KOPT-K1 (cell line): ENCODE measurements around the gene CHCHD3.
A peak's percentile ranks its signal among the peaks of the same experiment; 100 is the strongest.

Source experiments
- H3K27ac ChIP-seq: fragments of 200-600 bp; sonication (generic); 2 replicates; pipeline ENCODE4 v1.5.1; 2016; ENCODE audit warnings: antibody characterized with exemption, mild to moderate bottlenecking, low read depth, low read length; ENCODE audit not compliant: poor library complexity, severe bottlenecking
- H3K36me3 ChIP-seq: fragments of 200-600 bp; sonication (generic); 2 replicates; pipeline ENCODE4 v1.5.1; 2017; ENCODE audit warnings: antibody characterized with exemption, mild to moderate bottlenecking, low read length, moderate library complexity; ENCODE audit not compliant: insufficient read depth
- H3K9me3 ChIP-seq: fragments of 200-600 bp; sonication (generic); 2 replicates; pipeline ENCODE4 v1.5.1; 2017; ENCODE audit warnings: antibody characterized with exemption, low read length, mild to moderate bottlenecking; ENCODE audit not compliant: insufficient read depth, poor library complexity, severe bottlenecking

The CHCHD3 gene

GRCh38 chr7:133102276-133103060, 20.6 kb upstream of the CHCHD3 start:
- H3K9me3 ChIP-seq = no peaks in the 10 kb centered on the region
- H3K27ac ChIP-seq = no peak overlapping the region
- no peaks in the 10 kb centered on the region for H3K36me3 ChIP-seq

- no peaks in the 10 kb centered on the region for H3K36me3 ChIP-seq
- no peaks in the 10 kb centered on the region for H3K9me3 ChIP-seq
- H3K27ac ChIP-seq = no peak overlapping the region
Observed at GRCh38 chr7:133099633-133100286, 17.9 kb upstream of the CHCHD3 start.

DNA sequence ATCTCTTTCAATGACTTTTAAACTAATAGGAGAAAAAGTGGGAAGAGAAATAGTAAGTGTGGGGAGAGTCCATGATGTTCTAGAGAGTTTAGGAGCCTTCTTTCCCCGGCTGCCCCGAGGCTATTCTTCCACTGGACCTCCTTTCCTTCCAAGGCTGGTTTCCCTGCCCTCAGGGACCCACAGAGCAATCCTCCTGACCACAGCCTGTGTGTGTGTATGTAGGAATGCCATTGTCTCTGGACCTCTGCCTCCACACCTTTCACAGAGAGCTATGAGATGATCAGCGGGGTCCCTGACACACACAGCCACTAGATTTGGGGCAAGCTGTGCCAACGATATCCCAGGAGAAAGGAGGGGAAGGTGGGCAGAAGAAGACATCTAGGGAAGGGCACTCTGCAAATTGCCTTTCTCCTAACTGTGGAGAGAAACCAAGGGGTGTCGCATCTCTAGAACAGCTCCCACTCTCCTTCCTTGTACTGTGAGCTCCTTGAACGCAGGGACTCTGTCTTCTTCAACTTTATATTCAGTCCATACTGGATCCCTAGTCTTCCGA, 13.3 kb upstream of the CHCHD3 start:
- Histone ChIP-seq H3K36me3 (no peaks in the 10 kb centered on the region), H3K27ac (no peak overlapping the region), H3K9me3 (no peaks in the 10 kb centered on the region)

DNA sequence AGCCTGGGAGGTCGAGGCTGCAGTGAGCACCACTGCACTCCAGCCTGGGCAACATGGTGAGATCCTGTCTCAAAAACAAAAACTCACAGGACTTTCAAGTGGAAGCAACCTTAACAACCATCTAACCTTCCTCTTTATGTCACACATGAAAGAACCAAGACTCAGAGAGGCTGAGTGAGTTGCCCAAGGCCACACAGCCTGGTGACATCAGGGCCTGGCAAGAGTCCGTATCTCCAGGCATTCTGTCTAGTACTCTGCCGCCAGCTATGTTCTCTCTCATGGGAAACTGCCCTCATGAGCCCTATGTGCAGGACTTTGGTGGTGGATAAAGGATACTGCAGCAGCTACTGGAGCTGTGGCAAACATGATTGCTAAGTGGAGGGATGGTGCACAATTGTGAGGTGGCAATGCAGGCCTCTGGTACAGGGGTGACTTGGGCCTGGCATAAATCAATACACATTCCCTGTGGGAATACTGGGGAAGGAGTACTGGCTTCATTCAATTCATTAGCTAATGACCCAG, 10.1 kb upstream of the CHCHD3 start:
- H3K27ac ChIP-seq = no peak overlapping the region
- H3K36me3 ChIP-seq = no peaks in the 10 kb centered on the region
- no peaks in the 10 kb centered on the region for H3K9me3 ChIP-seq

GRCh38 chr7:133082390-133082766, 488 bp upstream of the CHCHD3 start:
- Histone ChIP-seq H3K9me3 (no peaks in the 10 kb centered on the region), H3K27ac (no peak overlapping the region), H3K36me3 (peaks cover 20% of the 10 kb centered on the region)

- no peaks in the 10 kb centered on the region for H3K9me3 ChIP-seq
- peak overlapping the region; percentile 75 for H3K27ac ChIP-seq
- peaks cover 26% of the 10 kb centered on the region for H3K36me3 ChIP-seq
Observed at GRCh38 chr7:133081119-133081598, 731 bp downstream of the CHCHD3 start.

DNA sequence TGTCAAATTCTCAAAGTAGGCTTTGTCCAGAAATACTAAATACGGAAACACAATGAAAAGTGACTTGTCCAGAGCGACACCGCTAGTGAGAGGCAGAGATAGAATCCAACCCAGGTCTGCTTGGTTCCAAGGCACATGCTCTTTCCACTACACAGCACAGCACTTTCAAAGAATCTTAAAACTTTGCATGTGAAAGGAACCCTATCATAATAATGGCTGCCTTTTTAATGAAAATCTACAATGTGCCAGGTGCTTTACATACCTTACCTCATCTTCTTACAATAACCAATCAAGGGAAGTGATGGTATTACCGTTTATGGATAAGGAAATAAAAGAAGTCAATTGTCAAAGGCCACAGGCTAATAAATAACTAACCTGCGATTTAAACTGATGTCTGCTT, 2.6 kb downstream of the CHCHD3 start:
- Histone ChIP-seq H3K36me3 (peaks cover 38% of the 10 kb centered on the region), H3K27ac (no peak overlapping the region), H3K9me3 (no peaks in the 10 kb centered on the region)

DNA sequence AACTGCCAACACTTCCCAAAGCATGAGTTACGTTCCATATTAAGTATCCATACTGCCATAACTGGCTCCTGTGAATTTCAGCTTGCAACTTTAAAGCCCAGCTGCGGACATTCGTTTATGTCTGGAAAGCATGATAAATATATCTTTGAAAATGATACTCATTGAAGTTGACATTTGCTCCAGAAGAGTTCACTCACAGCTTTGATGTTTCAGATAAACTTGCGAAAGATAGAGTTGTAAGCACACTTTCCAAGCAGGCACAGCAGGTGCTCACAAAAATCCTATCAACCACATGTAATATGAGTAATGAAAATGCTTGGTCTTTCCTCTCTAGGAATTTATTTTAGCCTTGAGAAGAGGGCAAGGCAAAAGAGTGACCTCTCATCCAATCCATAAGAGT, 4.5 kb downstream of the CHCHD3 start:
- H3K27ac ChIP-seq = no peak overlapping the region
- H3K9me3 ChIP-seq = no peaks in the 10 kb centered on the region
- H3K36me3 ChIP-seq = peaks cover 38% of the 10 kb centered on the region

GRCh38 chr7:133076142-133076541, 5.7 kb downstream of the CHCHD3 start:
- Histone ChIP-seq H3K9me3 (no peaks in the 10 kb centered on the region), H3K36me3 (peaks cover 43% of the 10 kb centered on the region), H3K27ac (no peak overlapping the region)

DNA sequence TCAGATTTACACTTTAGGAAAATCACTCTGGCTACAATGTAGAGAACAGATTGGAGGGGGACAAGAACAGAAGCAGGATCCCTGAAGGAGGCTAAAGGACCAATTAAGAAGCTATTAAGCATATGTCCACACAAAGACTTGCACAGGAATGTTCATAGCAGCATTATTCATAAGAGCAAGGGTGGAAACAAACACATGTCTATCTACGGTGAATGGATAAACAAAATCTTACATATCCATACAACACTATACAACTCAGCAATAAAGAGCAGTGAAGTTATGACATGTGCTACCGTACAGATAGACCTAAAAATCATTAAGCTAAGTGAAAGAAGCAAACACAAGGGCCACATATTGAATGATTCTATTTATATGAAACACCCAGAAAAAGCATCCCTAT, 10.4 kb downstream of the CHCHD3 start:
- H3K9me3 ChIP-seq = no peaks in the 10 kb centered on the region
- H3K36me3 ChIP-seq = peaks cover 56% of the 10 kb centered on the region
- no peak overlapping the region for H3K27ac ChIP-seq

DNA sequence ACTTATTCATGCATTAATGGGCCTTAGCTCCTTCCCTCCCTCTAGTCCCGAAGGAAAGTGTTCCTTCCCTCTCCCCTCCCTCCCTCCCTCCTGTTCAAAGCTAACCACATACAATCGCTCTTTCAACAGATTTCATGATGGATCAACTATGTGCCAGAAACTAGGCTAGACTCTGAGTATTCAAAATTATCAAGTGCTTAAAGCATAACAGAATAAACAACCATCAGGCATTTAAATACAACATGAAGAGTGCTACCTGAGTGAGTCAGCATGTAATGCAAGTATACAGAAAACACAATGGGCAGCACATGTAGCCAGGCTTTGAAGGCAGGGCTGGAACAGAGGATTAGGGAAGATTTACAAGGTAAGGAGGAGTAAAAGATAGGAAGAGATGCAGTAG, 11.3 kb downstream of the CHCHD3 start:
- H3K36me3 ChIP-seq = peaks cover 58% of the 10 kb centered on the region
- no peaks in the 10 kb centered on the region for H3K9me3 ChIP-seq
- no peak overlapping the region for H3K27ac ChIP-seq

- no peak overlapping the region for H3K27ac ChIP-seq
- no peaks in the 10 kb centered on the region for H3K9me3 ChIP-seq
- H3K36me3 ChIP-seq = peaks cover 62% of the 10 kb centered on the region
Observed at GRCh38 chr7:133065301-133065700, 16.6 kb downstream of the CHCHD3 start.

- no peak overlapping the region for H3K27ac ChIP-seq
- H3K9me3 ChIP-seq = no peaks in the 10 kb centered on the region
- H3K36me3 ChIP-seq = peaks cover 58% of the 10 kb centered on the region
Observed at GRCh38 chr7:133064082-133064820, 17.6 kb downstream of the CHCHD3 start.

GRCh38 chr7:133061792-133062191, 20.1 kb downstream of the CHCHD3 start:
- peaks cover 36% of the 10 kb centered on the region for H3K36me3 ChIP-seq
- no peaks in the 10 kb centered on the region for H3K9me3 ChIP-seq
- no peak overlapping the region for H3K27ac ChIP-seq

- Histone ChIP-seq H3K9me3 (no peaks in the 10 kb centered on the region), H3K27ac (no peak overlapping the region), H3K36me3 (peaks cover 36% of the 10 kb centered on the region)
Observed at GRCh38 chr7:133061357-133061756, 20.5 kb downstream of the CHCHD3 start.
